GM12878 (cell line): Measurements from ENCODE around the gene TPMT. TPM values are rescaled to one million over a fixed set of nuclear protein-coding genes. Genes with fewer than 3 reads are reported as not detected.

Experiments
- ATAC-seq: fragments of 200-7000 bp; cut with Tn5 transposase; 3 replicates; pipeline ENCODE4 v1.9.1; 2020; ENCODE audit warnings: mild to moderate bottlenecking, moderate library complexity
- BruUV-seq: library from RNA; stranded (reverse); fragments of 400-500 nt; replicated peaks from 2 replicates; lab custom pipeline; 2021; lab: Mats Ljungman, UMichigan
- CTCF ChIA-PET: fragments of 300-600 bp; sonication (Branson Sonifier 250); formaldehyde crosslinking; extraction: SDS; loops from one replicate; lab custom pipeline; 2021; ENCODE audit warnings: inconsistent platforms; lab: Yijun Ruan, JAX
- POLR2A ChIA-PET: fragments of 350-600 bp; formaldehyde crosslinking; extraction: SDS; loops from one replicate; lab custom pipeline; 2021; ENCODE audit warnings: inconsistent platforms; lab: Charles Lee
- RAD21 ChIA-PET: fragments of 300-600 bp; sonication (Branson Sonifier 250); formaldehyde crosslinking; loops from one replicate; lab custom pipeline; 2023; ENCODE audit warnings: antibody characterized with exemption; ENCODE audit not compliant: unreplicated experiment; lab: Charles Lee
- SMC1A ChIA-PET: fragments of 300-600 bp; sonication (Branson Sonifier 250); formaldehyde crosslinking; loops from one replicate; lab custom pipeline; 2023; ENCODE audit not compliant: unreplicated experiment, uncharacterized antibody; lab: Charles Lee
- DNase-seq: peaks from one replicate; pipeline ENCODE4 v3.0.0-alpha.2; 2011; ENCODE audit warnings: low read depth, low spot score
- FAIRE-seq: peaks from 3 replicates; lab custom pipeline; 2011; peaks lifted over from hg19 to GRCh38; lab: Jason Lieb, UNC
- H2AFZ ChIP-seq: 2 replicates; pipeline ENCODE4 v1.6.0; 2011; ENCODE audit warnings: low read depth, low read length, control low read depth; ENCODE audit not compliant: control insufficient read depth
- H3K27ac ChIP-seq: 2 replicates; pipeline ENCODE4 v1.5.1; 2011; ENCODE audit warnings: control low read depth; ENCODE audit not compliant: control insufficient read depth, insufficient read depth
- H3K27me3 ChIP-seq, 2 experiments: replicated peaks in 1 of 2; 2 replicates each; pipeline versions ENCODE4 v1.6.0 to v1.6.1; 2011; ENCODE audit warnings: low read length in 1 of 2; ENCODE audit not compliant: control insufficient read depth in 2 of 2, insufficient read depth in 2 of 2
- H3K36me3 ChIP-seq, 2 experiments: 2 replicates each; pipeline ENCODE4 v1.5.1; 2011; ENCODE audit warnings: low read length in 1 of 2; ENCODE audit not compliant: control insufficient read depth in 2 of 2, insufficient read depth in 2 of 2
- H3K4me1 ChIP-seq: 2 replicates; pipeline ENCODE4 v1.6.1; 2011; ENCODE audit warnings: mild to moderate bottlenecking, low read length, moderate library complexity, mixed read lengths; ENCODE audit not compliant: control insufficient read depth, insufficient read depth
- H3K4me2 ChIP-seq: 2 replicates; pipeline ENCODE4 v1.6.0; 2011; ENCODE audit warnings: control low read depth; ENCODE audit not compliant: control insufficient read depth, insufficient read depth
- H3K4me3 ChIP-seq: fragments of 200-600 bp; sonication (generic); 2 replicates; pipeline ENCODE4 v1.5.1; 2016
- H3K79me2 ChIP-seq: 2 replicates; pipeline ENCODE4 v1.6.0; 2011; ENCODE audit warnings: low read length; ENCODE audit not compliant: control insufficient read depth, insufficient read depth
- H3K9ac ChIP-seq: 2 replicates; pipeline ENCODE4 v1.8.0; 2011; ENCODE audit warnings: low read length, control low read depth, mixed read lengths; ENCODE audit not compliant: control insufficient read depth, insufficient read depth
- H3K9me3 ChIP-seq: replicated peaks from 3 replicates; pipeline ENCODE4 v1.5.1; 2011; ENCODE audit warnings: mild to moderate bottlenecking, low read length; ENCODE audit not compliant: control insufficient read depth, insufficient read depth
- H4K20me1 ChIP-seq: 2 replicates; pipeline ENCODE4 v1.6.0; 2011; ENCODE audit not compliant: control insufficient read depth, insufficient read depth
- BCL11A ChIP-seq: IDR thresholded peaks from 2 replicates; pipeline ENCODE4 v1.6.1; 2011; ENCODE audit warnings: low read depth, low read length
- CBFB ChIP-seq: IDR thresholded peaks from 2 replicates; pipeline ENCODE4 v1.6.1; 2016; ENCODE audit warnings: antibody characterized with exemption, low read depth
- FOS ChIP-seq: IDR thresholded peaks from 3 replicates; pipeline ENCODE4 v1.6.1; 2011; ENCODE audit warnings: borderline replicate concordance; ENCODE audit not compliant: insufficient read length; ENCODE audit errors: extremely low read depth
- FOXK2 ChIP-seq: fragments of 450-650 bp; IDR thresholded peaks from 2 replicates; pipeline ENCODE4 v1.6.1; 2017; ENCODE audit warnings: mild to moderate bottlenecking, moderate library complexity
- LARP7 ChIP-seq: fragments of 450-650 bp; IDR thresholded peaks from 2 replicates; pipeline ENCODE4 v1.6.1; 2017; ENCODE audit warnings: mild to moderate bottlenecking
- MYB ChIP-seq: fragments of 150-350 bp; IDR thresholded peaks from 2 replicates; pipeline ENCODE4 v1.6.1; 2014; ENCODE audit warnings: mild to moderate bottlenecking, low read depth, low read length, borderline replicate concordance
- POLR2AphosphoS5 ChIP-seq: IDR thresholded peaks from 2 replicates; pipeline ENCODE4 v1.6.1; 2011; ENCODE audit warnings: mild to moderate bottlenecking, low read length, inconsistent platforms
- POU2F2 ChIP-seq: IDR thresholded peaks from 3 replicates; pipeline ENCODE4 v1.6.1; 2011; ENCODE audit warnings: low read depth, mild to moderate bottlenecking, low read length, borderline replicate concordance
- RAD51 ChIP-seq: fragments of 450-650 bp; IDR thresholded peaks from 2 replicates; pipeline ENCODE4 v1.6.1; 2016; ENCODE audit warnings: moderate library complexity, mild to moderate bottlenecking, inconsistent platforms
- RFX5 ChIP-seq: IDR thresholded peaks from 2 replicates; pipeline ENCODE4 v1.6.1; 2011; ENCODE audit warnings: low read depth, low read length, improper control_type of control experiment
- TAF1 ChIP-seq: IDR thresholded peaks from 2 replicates; pipeline ENCODE4 v1.6.1; 2011; ENCODE audit warnings: mild to moderate bottlenecking, low read depth, low read length, borderline replicate concordance
- TCF12 ChIP-seq: IDR thresholded peaks from 2 replicates; pipeline ENCODE4 v1.6.1; 2011; ENCODE audit warnings: low read depth, mild to moderate bottlenecking, low read length
- YBX1 ChIP-seq: fragments of 450-650 bp; IDR thresholded peaks from 2 replicates; pipeline ENCODE4 v1.6.1; 2016; ENCODE audit warnings: antibody characterized with exemption
- ZSCAN29 ChIP-seq: fragments of 450-650 bp; IDR thresholded peaks from 2 replicates; pipeline ENCODE4 v1.6.1; 2017; ENCODE audit warnings: mild to moderate bottlenecking, moderate library complexity
- WGBS: methylation state at CpG from one replicate; pipeline ENCODE4 v1.1.6; 2016; ENCODE audit warnings: low lambda C conversion rate; ENCODE audit not compliant: insufficient replicate concordance, insufficient coverage; ENCODE audit errors: missing lambda C conversion rate; 5-methylcytosine and 5-hydroxymethylcytosine counted together
- in situ Hi-C: fragments of 300-500 bp; cut with MboI; formaldehyde crosslinking; loops from 9 replicates; pipeline ENCODE4 v1.14.3; 2018; ENCODE audit warnings: mixed read lengths
- intact Hi-C: fragments of 100-400 bp; cut with micrococcal nuclease; formaldehyde crosslinking; loops from one replicate; pipeline ENCODE4 v1.14.2; 2022; ENCODE audit not compliant: unreplicated experiment
- polyA plus RNA-seq, 11 experiments: library from polyadenylated mRNA; depleted of rRNA in 4 of 11; unstranded in 6 of 11; stranded (reverse) in 5 of 11; fragments of >200 nt; fragmentation: Nextera tagmentation in 4 of 11; fragmentation: Illumina TruSeq in 1 of 11; extraction: Ambion mirVana in 4 of 11; extraction: Trizol in 1 of 11; gene quantifications; 1 replicate in 1 of 11; 2 replicates in 10 of 11; pipeline versions ENCODE4 v1.2.1 to v1.2.3, GENCODE V29; 2011 to 2016; ENCODE audit warnings: inconsistent platforms in 2 of 11, missing spikeins in 2 of 11, low read depth in 1 of 11
- total RNA-seq, 4 experiments: library from RNA; depleted of rRNA in 3 of 4; stranded (reverse); fragments of >200 nt in 3 of 4; fragmentation: Illumina TruSeq in 1 of 4; extraction: Trizol in 1 of 4; gene quantifications; 2 replicates each; pipeline versions ENCODE4 v1.2.1 to v1.2.3, GENCODE V29; 2013 to 2021
- TF ChIP-seq, protein P1 (sequence below): IDR thresholded peaks from 2 replicates; pipeline ENCODE4 v1.6.1; 2011; ENCODE audit warnings: borderline replicate concordance, low read depth, mild to moderate bottlenecking, moderate library complexity, mixed read lengths, low read length; ENCODE audit not compliant: insufficient read depth; ENCODE audit errors: extremely low read length
- TF ChIP-seq, protein P2 (sequence below): fragments of 450-650 bp; formaldehyde crosslinking; IDR thresholded peaks from 2 replicates; pipeline ENCODE4 v1.5.0; 2022; ENCODE audit warnings: mild to moderate bottlenecking, missing genetic modification characterization
- TF ChIP-seq, protein P3 (sequence below), 3 experiments: IDR thresholded peaks in 2 of 3; conservative IDR thresholded peaks in 1 of 3; 2 replicates each; pipeline ENCODE4 v1.5.1; 2011; ENCODE audit warnings: low read depth in 3 of 3, low read length in 3 of 3, mild to moderate bottlenecking in 3 of 3, control low read depth in 2 of 3, moderate library complexity in 2 of 3, inconsistent platforms in 1 of 3, mixed read lengths in 1 of 3; ENCODE audit not compliant: control insufficient read depth in 2 of 3, insufficient read depth in 1 of 3; ENCODE audit errors: extremely low read depth in 1 of 3

Gene TPMT
- total and polyA plus RNA-seq, 10 of the 15 experiments (the other 5 are each of a cell fraction or from before 2014, with no cell fraction given): 7.9 to 18.2 (median 16.3) TPM

- TF ChIP-seq RAD51: no peak
- TF ChIP-seq TCF12: no peak
- no peak for TF ChIP-seq LARP7
- no peak for TF ChIP-seq YBX1
- TF ChIP-seq RFX5: no peak
- TF ChIP-seq POLR2AphosphoS5: no peak
- no peak for TF ChIP-seq FOS
- no peak for TF ChIP-seq POU2F2
- TF ChIP-seq, protein P1, sequence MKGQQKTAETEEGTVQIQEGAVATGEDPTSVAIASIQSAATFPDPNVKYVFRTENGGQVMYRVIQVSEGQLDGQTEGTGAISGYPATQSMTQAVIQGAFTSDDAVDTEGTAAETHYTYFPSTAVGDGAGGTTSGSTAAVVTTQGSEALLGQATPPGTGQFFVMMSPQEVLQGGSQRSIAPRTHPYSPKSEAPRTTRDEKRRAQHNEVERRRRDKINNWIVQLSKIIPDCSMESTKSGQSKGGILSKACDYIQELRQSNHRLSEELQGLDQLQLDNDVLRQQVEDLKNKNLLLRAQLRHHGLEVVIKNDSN: no peak
- TF ChIP-seq, protein P2, sequence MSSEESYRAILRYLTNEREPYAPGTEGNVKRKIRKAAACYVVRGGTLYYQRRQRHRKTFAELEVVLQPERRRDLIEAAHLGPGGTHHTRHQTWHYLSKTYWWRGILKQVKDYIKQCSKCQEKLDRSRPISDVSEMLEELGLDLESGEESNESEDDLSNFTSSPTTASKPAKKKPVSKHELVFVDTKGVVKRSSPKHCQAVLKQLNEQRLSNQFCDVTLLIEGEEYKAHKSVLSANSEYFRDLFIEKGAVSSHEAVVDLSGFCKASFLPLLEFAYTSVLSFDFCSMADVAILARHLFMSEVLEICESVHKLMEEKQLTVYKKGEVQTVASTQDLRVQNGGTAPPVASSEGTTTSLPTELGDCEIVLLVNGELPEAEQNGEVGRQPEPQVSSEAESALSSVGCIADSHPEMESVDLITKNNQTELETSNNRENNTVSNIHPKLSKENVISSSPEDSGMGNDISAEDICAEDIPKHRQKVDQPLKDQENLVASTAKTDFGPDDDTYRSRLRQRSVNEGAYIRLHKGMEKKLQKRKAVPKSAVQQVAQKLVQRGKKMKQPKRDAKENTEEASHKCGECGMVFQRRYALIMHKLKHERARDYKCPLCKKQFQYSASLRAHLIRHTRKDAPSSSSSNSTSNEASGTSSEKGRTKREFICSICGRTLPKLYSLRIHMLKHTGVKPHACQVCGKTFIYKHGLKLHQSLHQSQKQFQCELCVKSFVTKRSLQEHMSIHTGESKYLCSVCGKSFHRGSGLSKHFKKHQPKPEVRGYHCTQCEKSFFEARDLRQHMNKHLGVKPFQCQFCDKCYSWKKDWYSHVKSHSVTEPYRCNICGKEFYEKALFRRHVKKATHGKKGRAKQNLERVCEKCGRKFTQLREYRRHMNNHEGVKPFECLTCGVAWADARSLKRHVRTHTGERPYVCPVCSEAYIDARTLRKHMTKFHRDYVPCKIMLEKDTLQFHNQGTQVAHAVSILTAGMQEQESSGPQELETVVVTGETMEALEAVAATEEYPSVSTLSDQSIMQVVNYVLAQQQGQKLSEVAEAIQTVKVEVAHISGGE (CRISPR knock-in tag): no peak
- no peak for TF ChIP-seq FOXK2
- TF ChIP-seq ZSCAN29: no peak
- no peak for TF ChIP-seq TAF1
- no peak for TF ChIP-seq CBFB
- TF ChIP-seq, protein P3, sequence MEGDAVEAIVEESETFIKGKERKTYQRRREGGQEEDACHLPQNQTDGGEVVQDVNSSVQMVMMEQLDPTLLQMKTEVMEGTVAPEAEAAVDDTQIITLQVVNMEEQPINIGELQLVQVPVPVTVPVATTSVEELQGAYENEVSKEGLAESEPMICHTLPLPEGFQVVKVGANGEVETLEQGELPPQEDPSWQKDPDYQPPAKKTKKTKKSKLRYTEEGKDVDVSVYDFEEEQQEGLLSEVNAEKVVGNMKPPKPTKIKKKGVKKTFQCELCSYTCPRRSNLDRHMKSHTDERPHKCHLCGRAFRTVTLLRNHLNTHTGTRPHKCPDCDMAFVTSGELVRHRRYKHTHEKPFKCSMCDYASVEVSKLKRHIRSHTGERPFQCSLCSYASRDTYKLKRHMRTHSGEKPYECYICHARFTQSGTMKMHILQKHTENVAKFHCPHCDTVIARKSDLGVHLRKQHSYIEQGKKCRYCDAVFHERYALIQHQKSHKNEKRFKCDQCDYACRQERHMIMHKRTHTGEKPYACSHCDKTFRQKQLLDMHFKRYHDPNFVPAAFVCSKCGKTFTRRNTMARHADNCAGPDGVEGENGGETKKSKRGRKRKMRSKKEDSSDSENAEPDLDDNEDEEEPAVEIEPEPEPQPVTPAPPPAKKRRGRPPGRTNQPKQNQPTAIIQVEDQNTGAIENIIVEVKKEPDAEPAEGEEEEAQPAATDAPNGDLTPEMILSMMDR (IDR thresholded peaks at IDR 0.05 in 2 of 3, conservative IDR thresholded peaks at IDR 0.05 in 1 of 3; ENCODE audit: control insufficient read depth in 2 of 3, extremely low read depth in 1 of 3, insufficient read depth in 1 of 3, low read depth in 3 of 3, low read length in 3 of 3): no peak
- TF ChIP-seq BCL11A: no peak
- TF ChIP-seq MYB: no peak
- Histone ChIP-seq H3K27me3 (no peaks in the 10 kb centered on the region), H3K4me2 (no peak overlapping the region), H2AFZ (no peak overlapping the region), H3K9me3 (no peaks in the 10 kb centered on the region), H3K9ac (no peak overlapping the region), H3K79me2 (no peaks in the 10 kb centered on the region), H4K20me1 (no peaks in the 10 kb centered on the region), H3K4me3 (no peak overlapping the region), H3K36me3 (peaks cover 0 to 9% of the 10 kb centered on the region in 2 experiments; a peak in 2 of 4 replicates), H3K4me1 (peaks cover 4% of the 10 kb centered on the region; the same call in 1 of the 2 replicates), H3K27ac (no peak overlapping the region)
- intact Hi-C loops (no loop called here), in situ Hi-C loops (no loop called here)
- FAIRE-seq (no peak), DNase-seq (no peak), ATAC-seq (no peak)
- SMC1A ChIA-PET: no interaction called here
- BruUV-seq: no TSS peak
- 98% methylated on average over 10 of the region's 10 CpGs for whole genome bisulfite sequencing
- CTCF ChIA-PET: no interaction called here
- RAD21 ChIA-PET: no interaction called here
- POLR2A ChIA-PET: no interaction called here
Measured at GRCh38 chr6:18187701-18188100, 32.8 kb upstream of the TPMT start.
